NCI-H748 (cell line): ENCODE measurements around the gene POP7.

Experiments
- DNase-seq: peaks from one replicate; lab custom pipeline; 2025; ENCODE audit not compliant: unreplicated experiment; lab: John Stamatoyannopoulos, UW

POP7 gene

DNA sequence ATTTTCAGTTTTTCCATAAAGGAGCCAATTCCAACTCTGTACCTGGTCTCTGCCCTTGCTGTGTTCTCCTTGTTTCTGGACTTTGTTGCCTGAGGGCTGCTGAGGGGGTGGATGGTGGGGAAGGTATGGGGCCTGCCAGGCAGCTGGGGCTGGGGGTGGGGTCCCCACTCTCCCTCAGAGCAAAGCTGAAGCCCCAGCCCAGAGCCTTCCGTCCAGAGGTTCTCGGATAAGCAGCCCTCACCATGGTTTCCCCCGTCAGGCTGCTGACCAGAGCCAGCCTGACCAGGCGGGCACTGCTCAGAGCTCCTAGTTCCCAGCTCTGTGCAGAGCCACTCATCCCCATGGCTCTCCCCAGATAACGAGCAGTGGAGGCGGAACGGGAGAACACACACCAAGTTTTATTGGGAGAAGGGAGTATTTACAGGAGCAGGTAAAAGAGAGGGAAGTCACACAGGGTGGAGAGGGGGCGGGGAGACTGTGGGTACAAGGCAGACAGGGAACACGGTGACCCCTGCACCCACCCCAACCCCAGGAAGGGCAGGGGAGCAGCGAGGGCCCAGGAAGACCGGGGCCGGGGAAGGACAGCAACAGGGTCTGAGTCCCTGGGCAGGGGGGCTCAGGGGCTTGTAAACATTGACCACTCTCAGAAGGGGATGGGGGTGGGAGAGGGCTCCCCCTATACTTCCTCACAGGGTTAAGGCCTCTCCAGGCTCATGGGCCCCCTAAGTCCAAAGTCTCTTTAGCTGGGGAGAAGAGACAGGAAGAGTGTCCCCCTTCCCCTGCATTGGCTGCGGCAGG lies 26.6 kb upstream of the POP7 start:
- DNase-seq, result no peak

DNA sequence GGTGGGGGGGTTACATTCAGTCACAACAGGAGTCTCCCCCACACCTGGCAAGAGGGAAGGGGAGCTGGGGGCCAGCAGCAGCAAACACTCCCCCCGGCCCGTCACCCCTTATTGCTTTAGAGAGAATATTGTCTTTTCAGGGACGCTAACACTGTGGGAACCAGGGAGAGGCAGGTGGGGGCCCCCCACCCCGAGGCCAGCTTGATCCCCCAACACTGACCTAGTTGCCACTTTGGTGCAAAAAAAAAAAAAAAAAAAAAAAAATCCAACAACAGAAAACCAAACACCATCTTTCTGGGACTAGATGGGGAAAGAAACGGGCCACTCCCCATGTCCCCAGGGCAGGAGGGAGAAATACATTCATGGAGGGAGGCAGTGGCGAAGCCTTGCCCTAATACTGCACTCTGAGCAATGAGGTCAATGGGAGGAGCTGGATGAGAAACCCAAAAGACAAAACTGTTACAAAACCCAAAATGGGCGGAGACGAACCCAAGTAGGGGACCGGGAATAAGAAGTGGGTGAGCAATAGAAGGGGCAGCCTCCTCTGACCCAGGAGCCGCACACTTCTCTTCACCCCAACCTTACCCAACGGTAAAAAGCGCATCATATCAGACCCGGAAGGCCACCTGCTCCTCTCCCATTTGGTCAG lies 25.9 kb upstream of the POP7 start:
- DNase-seq, result no peak

DNA sequence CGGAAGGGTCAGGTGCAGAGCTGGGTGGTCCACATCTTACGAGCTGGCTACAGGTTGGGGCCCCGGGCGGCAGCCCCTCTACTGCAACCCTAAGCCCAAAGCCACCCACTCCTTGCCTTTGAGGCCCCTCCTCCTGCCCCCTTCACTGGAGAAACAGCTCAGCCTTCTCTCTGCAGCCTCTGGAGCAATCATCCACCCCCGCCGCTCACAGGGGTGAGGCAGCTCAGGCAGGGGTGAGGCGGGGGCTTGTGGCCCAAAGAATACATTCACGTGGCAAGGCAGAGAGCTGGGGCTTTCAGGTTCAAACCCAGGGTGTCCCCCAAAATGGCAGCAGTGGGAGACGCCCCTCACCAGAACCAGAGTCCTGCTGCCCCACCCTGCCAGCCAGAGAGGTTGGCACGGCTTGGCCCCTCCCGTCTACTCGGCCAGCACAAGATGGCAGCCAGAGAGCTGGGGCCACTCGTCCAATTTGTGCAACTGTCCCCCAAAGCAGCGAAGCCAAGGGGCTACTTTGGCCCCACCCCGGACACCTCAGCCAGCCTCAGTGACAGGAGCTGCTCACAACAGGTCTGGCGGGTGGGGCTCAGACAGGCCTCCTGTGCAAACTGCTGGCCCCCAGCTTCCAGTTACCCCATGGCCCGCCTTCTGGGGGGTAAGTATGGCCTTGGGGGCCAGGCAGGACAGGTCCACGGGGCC lies 25.2 kb upstream of the POP7 start:
- no peak for DNase-seq

DNA sequence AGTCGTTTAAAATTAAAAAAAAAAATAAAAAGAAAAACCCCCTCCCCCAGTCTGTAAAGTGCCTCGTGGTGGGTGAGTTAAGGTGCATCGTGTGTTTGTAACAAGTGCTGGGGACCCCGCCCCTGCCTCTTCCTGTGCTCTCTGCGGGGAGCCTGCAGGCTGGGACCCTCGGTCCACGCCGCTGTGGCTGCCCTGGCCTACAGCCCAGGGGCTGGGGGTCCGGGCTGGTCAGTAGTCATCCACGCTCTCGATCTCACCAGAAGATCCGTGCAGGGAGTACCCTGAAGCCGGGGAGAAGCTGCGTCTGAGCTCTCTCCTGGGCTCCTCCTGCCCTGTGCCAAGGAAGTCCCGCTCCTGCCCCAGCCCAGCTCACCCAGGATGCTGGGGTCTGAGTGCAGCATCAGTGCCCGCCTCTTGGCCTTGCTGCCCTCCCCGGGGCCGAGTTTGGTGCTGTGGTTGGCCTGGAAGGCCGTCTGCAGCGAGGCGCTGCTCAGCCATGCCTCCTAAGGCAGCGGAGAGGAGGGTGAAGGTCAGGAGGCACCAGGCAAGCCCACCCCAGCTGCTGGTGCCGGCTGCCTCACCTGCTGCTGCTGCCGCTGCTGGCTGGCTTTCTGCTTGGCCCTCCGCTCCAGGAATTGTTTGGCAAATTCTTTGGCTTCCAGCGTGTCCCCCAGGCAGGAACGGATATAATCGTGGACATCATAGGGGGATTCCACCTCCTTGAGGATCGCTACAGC lies 24.3 kb upstream of the POP7 start:
- DNase-seq, result no peak

DNA sequence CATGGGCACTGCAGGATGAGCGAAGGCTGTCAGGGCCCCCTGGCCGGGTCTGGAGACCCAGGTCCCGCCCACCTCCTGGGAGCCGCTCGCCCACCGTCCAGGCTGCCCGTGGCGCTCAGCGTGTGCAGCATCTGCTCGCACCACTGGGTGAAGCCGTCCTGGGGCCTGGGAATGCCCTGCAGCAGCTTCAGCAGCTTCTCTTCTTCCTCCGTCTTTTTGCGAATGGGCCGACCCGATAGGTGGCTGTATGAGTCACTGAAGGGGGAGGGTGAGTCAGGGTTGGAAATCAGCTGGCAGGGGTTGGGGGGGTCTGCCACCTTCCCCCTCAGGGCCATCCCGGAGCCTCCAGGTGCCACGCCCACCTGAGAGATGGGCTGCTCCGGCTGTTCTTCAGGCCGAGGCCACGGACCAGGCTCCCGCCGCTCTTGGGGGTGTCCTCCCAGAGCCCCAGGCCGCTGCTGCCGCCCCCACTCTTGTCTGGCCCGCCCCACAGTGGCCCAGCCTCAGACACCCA lies 23.6 kb upstream of the POP7 start:
- no peak for DNase-seq

DNA sequence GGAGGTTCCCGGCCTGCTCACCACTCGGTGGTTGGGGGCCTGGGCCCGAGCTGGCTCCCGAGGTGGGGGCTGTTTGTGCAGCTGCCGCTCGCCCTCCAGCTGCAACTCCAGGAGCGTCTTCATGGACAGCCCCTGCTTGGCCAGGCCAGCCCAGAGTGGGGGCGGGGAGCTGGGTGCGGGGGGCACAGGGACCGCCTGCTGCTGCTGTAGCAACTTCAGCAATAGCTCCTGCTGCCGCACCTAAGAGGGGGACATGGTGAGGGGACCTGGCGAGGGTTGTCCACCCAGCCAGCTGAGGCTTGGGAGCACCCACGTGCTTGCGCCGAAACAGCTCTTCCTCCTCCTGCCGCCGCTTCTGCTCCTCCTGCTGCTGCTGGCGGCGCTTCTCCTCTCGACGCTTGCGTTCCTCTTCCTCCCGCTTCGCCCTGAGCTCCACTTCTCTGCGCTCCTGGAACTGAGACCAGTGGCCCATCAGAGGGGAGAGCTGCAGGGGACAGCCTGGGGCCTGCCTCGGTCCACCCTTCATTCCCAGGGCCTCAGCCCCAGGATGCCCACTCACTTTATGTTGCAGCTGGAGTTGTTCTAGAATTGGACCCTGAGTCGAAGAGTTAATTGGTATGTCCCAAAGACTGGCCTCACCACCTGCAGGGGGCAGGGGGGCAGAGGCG lies 22.8 kb upstream of the POP7 start:
- DNase-seq, result no peak

DNA sequence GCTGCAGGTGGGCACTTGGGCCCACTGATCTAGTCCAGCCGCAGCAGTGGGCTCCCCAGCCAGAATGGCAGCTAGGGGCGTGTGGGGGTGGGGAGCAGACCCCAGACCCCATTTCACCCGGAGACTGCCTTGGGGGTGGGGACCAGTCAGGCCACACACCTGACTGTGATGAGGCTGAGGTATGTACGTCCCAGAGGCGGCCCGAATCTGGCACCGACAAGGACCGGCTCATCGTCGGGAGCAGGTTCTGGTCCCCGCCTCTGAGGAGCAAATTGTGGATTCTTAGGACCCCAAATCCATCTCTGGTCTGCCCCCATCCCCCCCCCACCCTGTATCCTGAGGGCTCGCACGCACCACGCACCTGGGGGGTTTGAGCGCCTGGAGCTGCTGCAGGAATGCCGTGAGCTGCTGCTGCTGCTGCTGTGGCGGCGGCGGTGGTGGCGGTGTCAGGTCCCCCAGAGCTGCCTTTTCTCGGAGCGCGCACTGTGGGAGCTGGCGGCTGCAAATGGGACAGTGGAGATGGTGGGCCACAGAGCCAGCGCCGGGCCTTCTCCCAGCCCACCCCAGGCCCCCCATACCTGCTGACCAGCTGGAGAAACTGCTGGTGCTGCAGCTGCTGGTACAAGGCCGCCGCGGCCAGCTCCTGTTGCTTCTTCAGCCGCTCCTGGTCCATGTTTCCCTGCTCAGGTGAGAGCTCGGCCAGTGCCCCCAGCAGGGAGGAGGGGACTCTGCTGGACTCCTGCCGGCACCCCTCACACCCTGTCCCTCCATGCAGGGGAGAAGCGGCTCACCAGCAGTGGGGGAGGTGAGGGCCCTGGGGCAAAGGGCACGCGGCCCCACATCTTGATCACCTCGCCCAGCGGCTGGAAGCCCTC lies 22.0 kb upstream of the POP7 start:
- DNase-seq, result no peak

DNA sequence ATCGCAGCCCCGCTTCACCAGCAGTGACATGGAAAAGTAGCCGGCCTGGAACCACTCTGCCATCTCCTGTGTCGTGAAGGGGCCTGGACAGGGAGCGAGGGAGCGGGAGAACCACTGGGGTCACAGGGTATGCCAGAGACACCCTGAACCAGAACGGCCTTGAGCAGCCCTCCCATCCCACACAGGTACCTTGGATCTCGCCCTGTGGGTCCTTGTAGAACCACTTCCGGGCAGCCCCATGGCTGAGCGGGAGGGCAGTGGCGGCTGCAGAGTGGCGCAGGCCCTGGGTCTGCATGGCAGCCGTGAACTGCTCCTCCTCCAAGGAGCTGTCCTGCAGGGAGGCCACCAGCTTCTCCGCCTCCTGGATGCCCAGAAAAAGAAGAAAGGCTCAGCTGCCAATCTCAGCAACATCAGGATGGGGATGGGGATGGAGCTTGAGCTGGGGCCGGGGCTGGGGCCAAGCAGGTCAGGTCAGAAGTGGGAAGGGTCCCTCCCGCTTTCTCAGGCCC lies 21.3 kb upstream of the POP7 start:
- DNase-seq, result no peak

DNA sequence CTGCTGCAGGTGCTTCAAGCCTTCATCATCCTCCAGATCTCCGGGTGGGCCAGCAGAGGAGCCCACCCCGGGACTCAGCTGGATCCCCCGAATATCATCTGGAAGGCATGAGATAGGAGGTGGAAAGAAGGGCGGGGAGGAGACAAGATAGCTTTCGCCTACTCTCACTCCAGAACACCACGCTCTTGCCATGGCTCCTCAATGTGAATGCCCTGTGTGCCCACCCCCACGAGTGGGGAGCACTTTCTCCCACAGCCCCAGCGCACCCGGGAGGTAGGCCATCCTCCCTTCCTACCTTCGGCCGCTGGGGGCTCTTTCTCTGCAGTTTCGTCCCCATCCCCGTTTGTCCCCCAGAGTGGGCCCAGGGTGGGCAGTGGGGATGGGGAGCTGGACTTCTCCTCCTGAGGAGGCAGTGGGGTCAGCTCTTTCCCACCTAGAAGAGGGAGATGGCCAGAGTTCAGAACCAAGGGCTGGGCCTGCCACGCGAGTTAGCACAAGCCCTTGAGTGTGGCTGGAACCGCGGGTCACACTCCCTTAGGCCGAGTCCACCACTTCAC lies 20.8 kb upstream of the POP7 start:
- DNase-seq, result no peak

DNA sequence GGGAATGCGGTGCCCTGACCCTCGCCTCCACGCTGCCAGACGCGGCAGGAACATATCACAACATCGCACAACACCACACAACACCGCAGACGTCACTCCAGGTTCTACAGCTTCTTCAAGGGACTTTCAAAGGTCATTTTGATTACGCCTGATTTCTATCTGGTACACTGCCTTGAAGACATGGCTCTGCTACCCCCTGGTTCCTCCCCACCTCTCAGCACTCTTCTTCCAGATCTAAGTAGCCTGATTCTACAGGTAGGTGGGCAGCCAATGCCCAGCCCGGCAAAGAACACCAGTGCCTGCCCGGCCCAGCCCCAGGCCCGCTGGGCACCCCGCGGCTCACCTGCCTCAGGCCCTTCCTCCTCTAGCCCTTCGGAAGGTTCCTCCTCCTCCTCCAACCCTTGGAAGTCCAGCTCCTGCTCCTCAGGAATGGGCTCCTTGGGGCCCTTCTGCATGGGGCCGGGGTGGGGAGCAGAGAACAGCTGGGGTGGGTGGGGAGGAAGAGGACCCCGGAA lies 20.2 kb upstream of the POP7 start:
- no peak for DNase-seq

DNA sequence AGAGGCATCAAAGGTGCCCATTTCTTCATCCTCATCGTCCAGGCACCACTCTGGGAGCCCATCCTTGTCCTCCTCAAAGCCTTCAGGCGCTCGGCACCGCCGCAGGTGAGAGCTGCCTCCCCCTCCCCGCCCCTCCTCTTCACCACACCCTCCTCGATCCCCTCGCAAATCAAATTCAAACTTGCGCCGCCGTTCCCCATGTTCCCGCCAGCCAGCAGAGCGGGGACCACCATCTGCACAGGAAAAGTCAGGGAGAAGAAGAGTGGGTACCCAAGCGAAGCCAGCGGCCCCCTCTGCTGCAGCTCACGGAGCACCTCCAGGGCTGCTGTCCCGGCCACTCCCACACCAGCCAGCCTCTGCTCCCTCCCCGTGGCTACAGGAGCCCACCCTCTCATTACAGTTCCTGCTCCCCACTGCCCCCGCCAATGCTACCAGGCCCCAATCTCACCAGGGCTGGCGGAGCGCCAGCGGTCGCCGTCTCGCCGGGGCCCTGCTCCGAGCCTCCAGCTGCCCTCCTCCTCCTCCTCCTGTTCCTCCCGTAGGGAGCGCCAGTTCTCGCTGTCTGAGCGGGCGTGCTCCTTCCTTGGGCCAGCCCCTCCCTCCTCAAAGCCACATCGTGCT lies 19.6 kb upstream of the POP7 start:
- DNase-seq, result no peak

DNA sequence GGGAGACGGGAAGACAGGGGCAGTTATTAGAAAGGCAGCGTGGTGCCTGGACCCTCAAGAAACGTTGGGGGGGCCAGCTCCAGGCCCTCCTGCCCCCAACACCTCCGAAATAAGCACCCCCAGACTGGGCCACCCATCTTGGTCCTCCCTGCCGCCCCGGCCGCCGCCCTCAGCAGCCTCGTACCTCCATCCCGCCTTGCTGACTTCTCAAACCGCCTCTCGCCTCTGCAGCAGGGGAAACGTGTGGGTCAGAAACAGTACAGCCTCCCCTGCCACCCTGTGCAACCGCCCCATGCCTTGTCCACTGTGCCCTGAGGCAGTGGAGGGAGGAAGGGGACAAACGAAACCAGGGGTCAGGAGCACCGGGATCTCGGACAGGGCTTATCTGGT lies 19.1 kb upstream of the POP7 start:
- no peak for DNase-seq

DNA sequence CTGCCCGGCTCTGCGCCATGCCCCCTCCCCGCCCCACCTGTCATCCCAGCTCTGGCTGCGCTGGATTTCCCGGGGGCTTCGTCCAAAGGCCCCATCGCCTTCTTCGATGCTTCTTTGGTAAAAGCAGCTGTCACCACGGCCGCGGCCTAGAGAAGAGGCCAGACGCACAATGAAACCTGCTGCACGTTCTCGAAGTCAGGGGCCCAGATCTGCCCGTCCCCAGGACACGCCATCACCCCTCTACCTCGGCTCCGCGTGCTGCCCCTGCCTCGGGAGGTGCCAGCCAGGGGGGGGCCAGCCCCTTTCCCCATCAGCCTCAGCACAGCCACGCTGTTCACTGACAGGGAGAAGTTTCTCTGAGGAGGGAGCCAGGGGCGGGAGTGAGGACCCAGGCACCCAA lies 18.7 kb upstream of the POP7 start:
- DNase-seq, result no peak

DNA sequence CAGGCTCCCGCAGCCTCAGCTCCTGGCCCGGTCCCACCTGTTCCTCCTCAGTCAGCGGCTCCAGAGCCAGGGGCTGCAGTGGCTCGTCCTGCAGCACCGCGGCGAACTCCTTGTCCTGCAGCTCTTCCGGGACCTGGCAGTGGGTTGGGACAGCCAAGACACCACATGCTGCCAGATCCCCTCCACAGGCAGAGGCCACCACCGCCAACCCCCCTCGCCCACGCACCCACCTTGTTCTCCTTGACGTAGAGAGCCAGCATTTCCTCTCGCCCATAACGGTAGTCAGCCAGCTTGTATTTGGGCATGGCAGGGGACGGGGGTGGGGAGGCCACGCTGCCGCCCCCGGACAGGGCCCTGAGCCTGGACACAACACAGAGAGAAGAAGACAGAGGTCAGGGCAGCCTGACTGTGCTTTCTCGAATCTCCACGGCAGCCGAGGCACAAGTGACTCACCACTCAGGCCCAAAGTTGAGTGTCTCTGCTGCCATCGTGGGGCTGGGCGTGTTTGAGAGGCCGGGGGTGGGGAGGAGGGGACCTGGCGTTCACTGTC lies 18.1 kb upstream of the POP7 start:
- no peak for DNase-seq

DNA sequence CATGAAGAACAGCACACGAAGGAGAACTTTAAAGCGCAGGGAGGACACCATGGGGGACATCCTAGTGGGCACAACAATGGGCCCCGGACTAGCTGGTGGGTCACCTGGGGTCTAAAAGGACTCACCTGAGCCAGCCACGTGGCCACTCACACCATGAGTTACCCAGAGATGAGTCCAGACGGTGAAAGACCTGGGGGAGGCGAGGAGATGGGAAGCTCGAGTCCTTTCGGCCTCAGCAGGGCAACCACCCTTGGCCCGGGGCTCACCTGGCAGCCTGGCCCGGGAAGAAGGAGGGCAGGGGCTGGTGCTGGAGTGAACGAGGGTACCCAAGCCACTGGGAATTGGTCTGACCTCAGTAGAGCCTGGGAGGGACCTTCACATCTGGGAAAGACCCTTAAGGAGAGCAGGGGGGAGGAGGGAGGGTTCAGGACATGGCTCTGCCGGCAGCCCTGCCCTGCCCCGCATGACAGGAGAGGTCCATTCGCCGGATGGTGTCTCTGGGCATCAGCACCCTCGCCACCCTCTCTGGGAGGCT lies 17.5 kb upstream of the POP7 start:
- no peak for DNase-seq

DNA sequence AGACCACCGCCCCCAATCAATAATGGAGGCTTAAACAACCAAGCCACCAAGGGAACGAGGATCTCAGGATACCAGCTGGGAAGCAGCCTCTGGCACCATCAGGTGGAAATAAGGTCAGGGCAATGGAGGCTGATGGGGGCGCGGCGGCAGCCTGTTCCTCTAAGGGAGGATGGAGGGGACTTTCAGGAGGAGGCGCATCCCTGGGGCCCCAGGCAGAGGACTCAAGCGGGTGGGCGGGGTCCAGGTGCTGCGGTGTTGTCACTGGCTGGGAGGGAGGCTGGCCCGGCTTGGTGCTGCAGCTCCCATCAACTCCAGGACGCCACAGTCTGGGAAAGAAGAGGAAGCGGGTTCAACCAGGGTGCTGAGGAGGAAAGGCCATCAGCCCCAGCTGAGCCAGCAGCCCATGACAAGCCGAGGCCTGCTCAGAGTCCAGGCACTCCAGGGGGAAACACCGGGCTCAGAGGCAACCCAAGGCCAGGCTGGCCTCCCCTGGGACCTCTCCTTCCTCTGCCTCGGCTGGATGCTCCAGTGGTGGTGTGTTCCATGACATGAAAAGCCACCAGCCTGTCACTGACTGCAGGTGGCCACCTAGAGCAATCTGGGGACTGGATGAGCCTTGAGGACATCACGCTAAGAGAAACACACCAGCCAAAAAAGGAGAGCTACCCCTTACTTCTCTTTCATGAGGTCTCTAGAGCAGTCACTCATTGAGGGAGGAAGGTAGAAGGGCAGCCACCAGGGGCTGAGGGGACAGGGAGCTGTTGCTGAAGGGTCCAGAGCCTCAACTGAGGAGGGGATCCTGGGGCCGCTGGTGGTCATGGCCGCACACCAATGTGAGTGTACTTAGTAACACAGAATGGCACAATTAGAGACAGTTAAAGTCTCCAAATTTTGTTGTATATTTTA lies 16.4 kb upstream of the POP7 start:
- DNase-seq, result no peak
